T-helper 9 cell (primary cell): ENCODE measurements around the gene CYP4F11.

Experiments
- DNase-seq: peaks from one replicate; pipeline ENCODE4 v3.0.0-alpha.2; 2020

Gene CYP4F11

DNA sequence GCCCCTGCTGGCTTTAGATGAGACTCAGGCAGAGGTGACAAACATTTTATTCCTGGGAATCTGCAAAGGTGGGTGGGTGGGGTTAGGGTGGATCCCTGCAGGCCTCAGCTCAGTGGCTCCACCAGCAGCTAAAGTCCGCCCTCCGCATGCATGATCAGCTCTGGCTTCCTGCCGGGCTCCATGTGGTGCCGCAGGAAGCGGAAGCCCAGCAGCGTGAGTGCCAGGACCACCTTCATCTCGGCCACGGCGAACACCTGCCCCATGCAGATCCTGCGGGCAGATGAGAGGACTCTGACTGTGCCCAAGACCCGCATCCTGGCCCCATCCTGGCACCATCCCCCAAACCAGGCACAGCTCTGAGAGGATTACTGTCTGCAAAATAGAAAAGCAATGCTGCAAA lies 62.8 kb downstream of the CYP4F11 start:
- DNase-seq: no peak

DNA sequence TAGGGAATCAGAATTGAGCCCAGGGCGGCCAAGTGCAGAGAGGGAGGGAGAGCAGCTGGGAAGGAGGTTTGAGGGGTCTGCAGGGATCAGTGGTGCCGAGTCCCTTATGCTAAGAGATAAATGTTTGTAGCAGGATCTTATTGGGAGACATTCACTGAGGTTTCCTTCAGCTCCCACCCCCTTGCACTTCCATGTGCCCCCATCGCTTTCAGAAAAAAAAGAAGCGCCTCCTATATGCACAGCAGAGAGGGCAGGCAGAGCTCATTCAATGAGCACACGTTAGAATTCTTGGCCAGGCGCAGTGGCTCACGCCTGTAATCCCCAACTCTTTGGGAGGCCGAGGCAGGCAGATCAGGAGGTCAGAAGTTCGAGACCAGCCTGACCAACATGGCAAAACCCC lies 64.5 kb downstream of the CYP4F11 start:
- DNase-seq: no peak

DNA sequence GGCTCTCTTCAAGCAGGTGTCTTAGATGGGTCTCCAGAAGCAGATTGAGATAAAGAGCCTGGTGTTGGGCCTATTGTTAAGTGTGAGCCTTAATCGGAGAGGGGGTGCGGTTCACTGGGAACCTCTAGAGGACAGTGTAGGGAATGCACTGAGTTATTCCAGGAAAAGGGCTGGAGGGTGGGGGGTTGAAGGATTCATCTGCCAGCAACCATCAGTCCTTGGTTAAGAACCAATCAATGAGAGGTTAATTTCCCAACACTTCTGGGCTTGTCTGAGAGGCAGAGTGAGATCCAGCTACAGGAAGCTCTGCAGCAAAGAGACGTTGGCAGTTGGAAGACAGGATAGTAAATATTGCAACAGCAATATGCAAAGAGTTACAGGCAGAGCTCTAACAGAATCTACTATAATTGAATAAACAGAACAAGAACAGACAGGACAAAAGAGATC lies 65.2 kb downstream of the CYP4F11 start:
- peak; percentile 19 for DNase-seq

DNA sequence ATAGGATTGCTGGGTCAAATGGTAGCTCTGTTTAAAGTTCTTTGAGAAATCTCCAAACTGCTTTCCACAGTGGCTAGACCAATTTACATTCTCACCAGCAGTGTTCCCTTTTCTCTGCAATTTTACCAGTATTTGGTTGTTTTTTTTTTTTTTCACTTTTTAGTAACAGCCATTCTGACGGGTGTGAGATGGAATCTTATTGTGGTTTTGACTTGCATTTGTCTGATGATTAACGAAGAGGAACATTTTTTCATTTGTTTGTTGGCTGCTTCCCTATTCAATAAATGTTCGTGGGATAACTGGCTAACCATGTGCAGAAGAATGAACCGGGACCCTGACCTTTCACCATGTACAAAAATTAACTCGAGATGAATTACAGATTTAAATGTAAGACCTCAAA lies 67.7 kb downstream of the CYP4F11 start:
- DNase-seq: no peak

DNA sequence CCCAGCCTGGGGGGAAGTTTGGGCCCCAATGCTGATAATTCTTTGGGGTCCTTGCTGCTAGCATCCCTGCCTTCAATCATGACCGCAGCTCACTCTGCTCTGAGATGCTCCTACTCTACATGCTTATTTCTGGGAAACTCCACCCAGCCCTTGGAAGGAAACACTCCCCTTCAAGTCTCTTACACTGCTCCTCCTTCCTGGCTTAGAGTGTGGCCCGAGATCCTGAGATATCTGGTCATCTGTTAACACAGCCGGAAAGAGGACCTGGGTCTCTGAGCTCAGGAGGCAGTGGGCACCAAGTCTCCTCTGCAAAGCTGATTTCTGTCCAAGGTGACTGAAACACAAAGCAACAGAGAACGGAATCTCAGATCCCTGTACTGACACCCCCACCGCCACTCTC lies 69.5 kb downstream of the CYP4F11 start:
- no peak for DNase-seq

DNA sequence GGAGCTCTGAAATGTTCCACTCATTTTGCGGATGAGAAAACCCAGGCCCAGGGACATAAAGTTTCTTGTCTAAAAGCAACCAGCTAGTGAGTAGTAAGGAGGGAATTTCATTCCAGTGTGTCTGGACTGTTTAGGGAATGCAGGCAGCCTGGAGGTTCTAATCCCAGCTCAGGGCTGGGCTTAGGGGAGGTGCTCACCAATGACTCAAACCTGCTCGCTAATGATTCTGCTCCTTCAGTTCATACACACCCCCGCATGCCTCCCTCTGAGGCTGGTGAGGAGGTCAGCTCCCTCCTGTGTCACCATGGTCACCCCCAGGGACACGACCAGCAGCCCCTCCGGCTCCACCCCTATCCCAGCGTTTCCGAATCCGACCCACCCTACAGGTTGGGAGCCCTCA lies 71.1 kb downstream of the CYP4F11 start:
- DNase-seq: no peak

DNA sequence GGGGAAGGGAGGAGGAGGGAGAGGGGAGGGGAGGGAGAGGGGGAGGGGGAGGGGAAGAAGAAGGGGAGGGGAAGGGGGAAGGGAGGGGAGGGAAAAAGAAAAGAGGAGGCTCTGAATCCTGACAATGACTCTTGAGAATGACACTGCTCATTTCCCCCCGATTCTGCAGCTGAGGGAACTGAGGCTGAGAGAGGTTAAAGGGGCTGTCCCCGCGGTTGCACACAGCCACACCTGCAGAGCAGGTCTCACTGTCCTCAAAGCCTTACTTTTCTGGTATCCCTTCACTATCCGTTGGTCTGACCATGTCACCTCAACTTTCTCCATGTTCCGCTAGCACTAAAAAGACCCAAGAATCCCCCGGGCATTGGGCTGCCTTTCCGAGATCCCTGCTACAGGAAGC lies 71.9 kb downstream of the CYP4F11 start:
- DNase-seq: no peak
